ENCODE data around the gene PLEK2. TPM values are rescaled to one million over a fixed set of nuclear protein-coding genes. Genes with fewer than 3 reads are reported as not detected.
"Not testable (repeated sequence)": the region's sequence is repeated elsewhere in the genome, so short reads cannot be mapped to it uniquely, and the experiment has no call there.

Gene PLEK2, protein sequence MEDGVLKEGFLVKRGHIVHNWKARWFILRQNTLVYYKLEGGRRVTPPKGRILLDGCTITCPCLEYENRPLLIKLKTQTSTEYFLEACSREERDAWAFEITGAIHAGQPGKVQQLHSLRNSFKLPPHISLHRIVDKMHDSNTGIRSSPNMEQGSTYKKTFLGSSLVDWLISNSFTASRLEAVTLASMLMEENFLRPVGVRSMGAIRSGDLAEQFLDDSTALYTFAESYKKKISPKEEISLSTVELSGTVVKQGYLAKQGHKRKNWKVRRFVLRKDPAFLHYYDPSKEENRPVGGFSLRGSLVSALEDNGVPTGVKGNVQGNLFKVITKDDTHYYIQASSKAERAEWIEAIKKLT
- total RNA-seq = not detected
- long read RNA-seq = 0 reads

DNA sequence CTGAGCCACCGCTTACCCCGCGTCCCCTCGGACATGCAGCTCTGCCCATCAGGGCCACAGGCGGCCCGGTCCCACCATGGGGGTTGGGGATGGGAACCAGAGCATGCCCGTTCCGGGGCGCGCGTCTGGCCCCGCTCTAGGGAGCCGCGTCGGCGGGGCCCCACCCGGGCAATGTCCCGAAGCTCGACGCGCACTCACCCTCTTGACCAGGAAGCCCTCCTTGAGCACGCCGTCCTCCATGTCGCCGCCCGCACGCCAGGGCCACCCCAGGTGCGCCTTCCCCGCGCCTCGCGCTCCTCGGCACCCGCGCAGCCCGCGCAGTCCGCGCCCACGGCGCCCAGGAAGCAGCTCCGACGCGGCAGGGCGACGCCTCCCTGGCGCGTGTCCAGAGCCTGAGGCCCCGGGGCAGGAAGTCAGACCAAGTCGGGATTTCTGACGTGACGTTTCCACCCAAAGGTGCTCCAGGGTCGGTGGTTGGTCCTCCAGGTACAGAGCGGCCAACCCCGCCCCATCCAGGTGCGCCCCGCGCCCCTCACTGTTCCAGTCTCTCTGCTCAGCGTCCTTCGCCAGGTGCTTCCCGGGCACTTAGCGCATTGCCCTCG, at the start of gene PLEK2:
Gene PLEK2 (minus strand): TSS at position 346 of the 602 bp plus-strand sequence. CDS start 106 bp downstream, at position 240.
- peak; percentile 55 for ATAC-seq (ENCODE audit: poor library complexity)
- intact Hi-C loops (cut with DNase I) = no loop called here
- peak; percentile 52 for DNase-seq

DNA sequence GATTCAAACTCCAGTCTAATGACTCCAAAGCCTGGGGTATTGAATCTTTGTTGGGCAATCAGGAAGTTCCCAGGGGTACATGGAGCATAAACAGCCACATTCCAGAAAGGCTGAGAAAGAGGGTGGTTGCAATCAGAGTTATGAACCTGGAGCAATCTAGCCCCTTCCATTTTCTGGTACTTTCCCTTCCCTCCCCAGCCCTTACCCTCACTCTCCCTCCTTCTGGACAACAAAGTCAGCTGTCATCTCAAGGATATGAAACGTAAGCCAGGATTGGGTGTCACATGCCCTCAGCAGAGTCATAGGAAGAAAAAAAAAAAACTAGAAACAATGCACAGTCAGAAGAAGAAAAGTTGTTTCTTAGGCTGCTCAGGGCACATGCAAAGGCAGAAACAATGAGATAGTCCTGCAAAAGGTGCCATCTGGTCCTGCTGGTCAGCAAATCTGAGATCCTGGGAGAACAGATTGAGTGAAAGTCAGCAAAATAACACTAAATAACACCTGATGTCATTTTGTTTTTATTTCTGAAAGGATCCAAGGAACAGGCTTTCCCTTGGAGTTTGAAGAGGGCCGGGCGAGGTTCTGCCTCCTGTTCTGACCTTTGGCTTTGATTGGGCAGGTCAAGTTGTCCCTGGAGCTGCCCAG, 49.5 kb upstream of the PLEK2 start:
- intact Hi-C loops (cut with DNase I) = no loop called here
- ATAC-seq (ENCODE audit: poor library complexity) (no peak), DNase-seq (no peak)

GRCh38 chr14:67459336-67459735, 47.4 kb upstream of the PLEK2 start:
- ATAC-seq (ENCODE audit: poor library complexity) (peak; percentile 51), DNase-seq (no peak)
- intact Hi-C loops (cut with DNase I) = no loop called here

DNA sequence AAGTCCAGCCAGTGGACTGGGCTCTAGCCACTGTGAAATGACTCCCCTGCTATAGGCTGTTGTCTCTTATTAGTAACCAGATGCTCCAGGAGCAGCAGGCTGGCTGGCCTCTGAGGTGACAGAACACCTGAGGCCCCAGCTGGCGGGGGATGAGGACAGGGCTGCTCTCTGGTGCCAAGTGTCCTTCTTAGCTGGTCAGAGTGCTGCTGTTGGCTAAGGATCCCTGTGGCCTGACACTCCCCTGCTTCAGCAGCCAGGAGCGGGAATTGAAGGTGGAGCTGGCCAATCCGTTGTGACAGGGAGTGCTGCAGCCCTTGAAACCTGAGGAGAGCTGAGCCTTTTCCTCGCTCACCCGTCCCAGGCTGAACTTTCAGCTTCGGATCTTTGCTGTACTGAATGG, 45.8 kb upstream of the PLEK2 start:
- intact Hi-C loops (cut with DNase I) = no loop called here
- DNase-seq (peak; percentile 52), ATAC-seq (ENCODE audit: poor library complexity) (peak; percentile 83)

DNA sequence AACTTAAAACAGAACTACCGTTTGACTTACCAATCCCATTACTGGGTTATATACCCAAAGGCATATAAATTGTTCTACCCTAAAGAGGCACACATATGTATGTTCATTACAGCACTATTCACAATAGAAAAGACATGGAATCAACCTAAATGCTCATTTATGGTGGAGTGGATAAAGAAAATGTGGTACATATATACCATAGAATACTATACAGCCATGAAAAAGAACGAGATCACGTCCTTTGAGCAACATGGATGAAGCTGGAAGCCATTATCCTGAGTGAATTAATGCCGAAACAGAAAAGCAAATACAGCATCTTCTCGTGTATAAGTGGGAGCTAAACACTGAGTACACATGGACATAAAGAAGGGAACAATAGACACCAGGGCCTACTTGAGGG, 44.8 kb upstream of the PLEK2 start:
- intact Hi-C loops (cut with DNase I) = no loop called here
- ATAC-seq (ENCODE audit: poor library complexity) (no peak), DNase-seq (no peak)

DNA sequence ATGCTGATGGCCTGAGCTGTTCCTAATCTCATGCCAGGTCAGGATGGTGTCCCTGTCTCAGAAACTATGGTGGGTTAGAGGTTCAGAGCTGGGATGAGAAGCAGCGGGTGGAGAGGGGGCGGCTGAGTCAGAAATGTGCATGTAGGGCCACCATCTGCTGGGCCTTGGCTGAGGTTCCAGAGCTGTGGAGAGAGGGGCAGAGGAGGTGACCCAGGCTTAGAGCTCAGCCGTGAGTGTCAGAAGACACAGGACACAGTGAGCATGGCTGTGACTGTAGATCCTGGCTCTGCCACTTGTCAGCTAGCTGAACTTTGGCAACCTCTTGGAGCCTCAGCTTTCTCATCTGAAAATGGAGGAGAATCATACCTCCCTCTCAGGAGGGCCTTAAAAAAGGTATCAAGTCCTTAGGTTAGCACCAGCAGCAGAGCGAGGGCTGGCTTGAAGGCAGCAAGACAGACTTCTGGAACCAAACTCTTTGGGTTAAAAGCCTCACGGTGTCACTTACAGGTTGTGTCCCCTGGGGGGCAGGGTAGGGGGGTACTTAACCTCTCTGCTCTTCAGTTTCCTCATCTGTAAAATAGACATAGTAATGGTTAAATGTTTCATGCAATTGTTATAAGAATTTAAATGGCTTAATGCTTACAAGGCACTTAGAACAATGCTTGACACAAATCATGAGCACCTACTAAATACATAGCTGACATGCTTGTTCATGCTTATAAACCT, 41.8 kb upstream of the PLEK2 start:
- DNase-seq (no peak), ATAC-seq (ENCODE audit: poor library complexity) (peak; percentile 51)
- intact Hi-C loops (cut with DNase I) = no loop called here

- ATAC-seq (ENCODE audit: poor library complexity); intact Hi-C loops (cut with DNase I): not testable (repeated sequence)
Measured at GRCh38 chr14:67451667-67452066, 39.7 kb upstream of the PLEK2 start.

GRCh38 chr14:67449096-67449495, 37.1 kb upstream of the PLEK2 start:
- intact Hi-C loops (cut with DNase I) = no loop called here
- ATAC-seq (ENCODE audit: poor library complexity) (no peak), DNase-seq (no peak)

More at GRCh38 chr14:67451667-67452066, 39.7 kb upstream of the PLEK2 start:
- not testable (repeated sequence) for DNase-seq

GRCh38 chr14:67447033-67447381, 35.0 kb upstream of the PLEK2 start:
- DNase-seq (no peak), ATAC-seq (ENCODE audit: poor library complexity) (peak; percentile 49)
- intact Hi-C loops (cut with DNase I) = no loop called here

DNA sequence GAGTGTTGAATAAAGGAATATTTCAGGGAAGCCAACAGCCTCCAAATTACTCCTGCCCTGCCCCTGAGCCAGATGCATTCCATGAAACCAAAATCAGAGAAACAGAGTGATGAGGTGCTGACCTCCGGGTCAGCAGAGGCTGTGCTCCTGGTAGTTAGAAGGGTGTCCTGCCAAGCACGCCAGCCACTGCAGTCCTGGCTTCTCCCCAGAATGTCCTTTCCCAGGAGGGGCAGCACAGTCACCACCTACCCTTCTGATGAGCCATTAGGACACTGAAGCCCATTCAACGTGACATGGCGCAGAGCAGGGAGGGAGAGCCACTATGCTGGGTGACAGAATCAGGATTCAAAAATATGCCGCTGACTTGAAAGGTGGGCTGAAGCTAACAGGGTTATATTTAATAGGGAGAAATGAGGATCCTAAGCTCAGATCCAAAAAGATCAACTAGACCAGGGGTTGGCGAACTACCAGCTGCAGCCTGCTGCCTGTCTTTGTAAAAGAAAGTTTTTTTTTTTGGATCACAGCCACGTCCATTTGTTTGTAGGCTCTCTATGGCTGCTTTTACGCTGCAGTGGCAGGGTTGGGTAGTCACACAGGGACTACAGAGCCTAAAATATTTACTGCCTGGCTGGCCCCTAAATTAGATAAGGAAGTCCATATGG, 34.5 kb upstream of the PLEK2 start:
- DNase-seq (peak; percentile 59), ATAC-seq (ENCODE audit: poor library complexity) (peak; percentile 80)
- intact Hi-C loops (cut with DNase I) = no loop called here

DNA sequence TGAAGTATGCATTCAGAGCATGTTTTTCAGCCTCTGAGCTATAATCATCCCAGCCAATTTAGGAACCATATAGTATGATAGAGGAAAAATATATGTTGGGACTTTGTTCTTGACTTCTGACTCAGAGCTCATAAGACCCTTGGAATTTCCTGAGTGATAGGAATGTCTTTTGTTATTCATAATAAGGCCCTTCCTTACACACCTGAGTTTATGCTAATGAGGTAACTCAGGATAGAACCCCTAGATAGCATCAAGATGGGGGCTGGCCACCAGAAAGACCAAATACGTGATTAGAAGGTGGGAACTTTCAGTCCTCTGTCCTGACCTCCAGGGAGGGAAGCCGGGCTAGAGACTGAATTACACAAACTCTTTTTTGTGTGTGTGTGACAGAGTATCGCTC, 32.4 kb upstream of the PLEK2 start:
- DNase-seq (no peak), ATAC-seq (ENCODE audit: poor library complexity) (no peak)
- intact Hi-C loops (cut with DNase I) = no loop called here

DNA sequence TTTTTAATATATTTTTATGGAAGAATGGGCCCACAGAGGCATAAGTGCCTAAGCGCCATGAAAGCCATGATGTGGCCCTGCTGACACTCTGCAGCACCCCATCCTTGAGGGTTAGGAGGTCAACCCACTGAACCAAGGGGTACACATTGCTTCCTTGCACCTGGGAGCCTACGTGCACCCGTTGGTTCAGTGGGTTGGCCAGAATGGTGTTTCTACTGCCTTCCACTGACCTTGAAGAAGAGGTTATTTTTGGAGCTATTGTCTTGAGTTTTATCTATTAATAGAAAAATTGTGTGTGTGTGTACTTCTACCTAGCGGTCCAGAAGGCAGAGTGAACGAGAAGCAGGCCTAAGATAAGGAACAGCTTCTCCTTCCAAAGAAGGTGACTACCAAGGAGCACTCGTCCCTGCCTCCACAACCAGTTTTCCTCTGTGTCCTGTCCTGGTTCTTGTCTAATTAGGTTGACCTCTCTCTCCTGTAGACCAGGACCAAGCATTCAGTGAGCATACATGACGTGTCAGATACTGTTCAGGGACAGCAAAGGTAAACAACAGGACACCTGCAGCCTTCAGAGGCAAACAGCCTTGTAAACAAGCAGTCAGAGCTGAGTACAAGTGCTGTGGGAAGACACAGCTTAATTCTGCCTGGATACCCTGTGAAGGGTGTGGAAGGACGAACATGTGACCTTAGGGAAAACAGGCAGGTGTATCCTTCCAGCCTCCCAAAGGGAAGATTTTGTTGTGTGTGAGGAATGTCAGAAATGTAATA, 30.4 kb upstream of the PLEK2 start:
- intact Hi-C loops (cut with DNase I) = no loop called here
- ATAC-seq (ENCODE audit: poor library complexity) = no peak
- no peak for DNase-seq

DNA sequence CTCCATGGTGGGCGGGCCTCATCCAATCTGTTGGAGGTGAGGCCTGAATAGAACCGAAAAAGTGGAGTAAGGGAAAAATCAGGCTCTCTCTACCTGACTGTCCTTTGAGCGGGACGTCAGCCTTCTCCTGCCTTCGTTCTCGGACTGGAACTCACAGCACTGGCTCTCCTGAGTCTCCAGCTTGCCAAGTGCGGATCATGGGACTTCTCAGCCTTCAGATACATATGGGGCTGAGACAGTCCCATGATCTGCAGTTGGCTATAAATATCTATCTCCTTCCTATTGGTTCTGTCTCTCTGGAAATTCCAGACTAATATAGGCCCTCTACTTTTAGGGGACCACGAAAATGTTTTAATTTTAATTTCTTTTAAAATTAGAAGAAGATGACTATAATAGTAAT, 29.7 kb upstream of the PLEK2 start:
- ATAC-seq (ENCODE audit: poor library complexity) = peak; percentile 84
- DNase-seq = peak; percentile 52

DNA sequence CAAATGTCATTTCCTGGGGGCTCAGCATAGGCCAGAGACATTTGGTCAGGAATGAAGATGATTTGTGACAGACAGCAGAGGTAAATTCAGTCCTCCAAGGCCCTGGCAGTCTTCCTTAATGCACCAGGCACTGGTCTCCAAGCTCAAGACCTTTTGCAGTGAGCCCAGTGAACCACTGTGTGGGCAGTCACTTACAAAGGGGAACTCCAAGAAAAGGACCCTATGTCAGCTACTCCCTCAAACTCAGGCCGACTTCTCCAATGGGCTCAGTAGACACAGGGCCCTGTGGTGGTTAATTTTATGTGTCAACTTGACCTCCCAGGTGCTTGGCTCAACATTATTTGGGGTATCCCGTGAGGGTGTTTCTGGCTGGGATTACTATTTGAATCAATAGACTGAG, 29.3 kb upstream of the PLEK2 start:
- ATAC-seq (ENCODE audit: poor library complexity) (no peak), DNase-seq (no peak)
- intact Hi-C loops (cut with DNase I) = no loop called here

More for the DNA sequence above, 29.7 kb upstream of the PLEK2 start:
- intact Hi-C loops (cut with DNase I) = no loop called here

- DNase-seq (no peak), ATAC-seq (ENCODE audit: poor library complexity) (no peak)
- intact Hi-C loops (cut with DNase I) = no loop called here
Measured at GRCh38 chr14:67440513-67440912, 28.5 kb upstream of the PLEK2 start.

- no peak for ATAC-seq (ENCODE audit: poor library complexity)
- no peak for DNase-seq
- intact Hi-C loops (cut with DNase I) = no loop called here
Measured at GRCh38 chr14:67438969-67439368, 27.0 kb upstream of the PLEK2 start.

GRCh38 chr14:67436006-67436866, 24.3 kb upstream of the PLEK2 start:
- ATAC-seq (ENCODE audit: poor library complexity) = no peak
- DNase-seq = no peak
- intact Hi-C loops (cut with DNase I) = no loop called here

Data from Right ventricle myocardium superior (tissue), 1 donor.